GM18517 (cell line): ENCODE measurements around the gene ZMYND8.
"Not testable (repeated sequence)": the region's sequence is repeated elsewhere in the genome, so short reads cannot be mapped to it uniquely, and the experiment has no call there.

Experiments
- ATAC-seq: cut with Tn5 transposase; IDR thresholded peaks from one replicate; pipeline ENCODE4 v1.9.1; 2021; ENCODE audit warnings: mild to moderate bottlenecking, moderate library complexity; ENCODE audit not compliant: unreplicated experiment

The ZMYND8 gene

DNA sequence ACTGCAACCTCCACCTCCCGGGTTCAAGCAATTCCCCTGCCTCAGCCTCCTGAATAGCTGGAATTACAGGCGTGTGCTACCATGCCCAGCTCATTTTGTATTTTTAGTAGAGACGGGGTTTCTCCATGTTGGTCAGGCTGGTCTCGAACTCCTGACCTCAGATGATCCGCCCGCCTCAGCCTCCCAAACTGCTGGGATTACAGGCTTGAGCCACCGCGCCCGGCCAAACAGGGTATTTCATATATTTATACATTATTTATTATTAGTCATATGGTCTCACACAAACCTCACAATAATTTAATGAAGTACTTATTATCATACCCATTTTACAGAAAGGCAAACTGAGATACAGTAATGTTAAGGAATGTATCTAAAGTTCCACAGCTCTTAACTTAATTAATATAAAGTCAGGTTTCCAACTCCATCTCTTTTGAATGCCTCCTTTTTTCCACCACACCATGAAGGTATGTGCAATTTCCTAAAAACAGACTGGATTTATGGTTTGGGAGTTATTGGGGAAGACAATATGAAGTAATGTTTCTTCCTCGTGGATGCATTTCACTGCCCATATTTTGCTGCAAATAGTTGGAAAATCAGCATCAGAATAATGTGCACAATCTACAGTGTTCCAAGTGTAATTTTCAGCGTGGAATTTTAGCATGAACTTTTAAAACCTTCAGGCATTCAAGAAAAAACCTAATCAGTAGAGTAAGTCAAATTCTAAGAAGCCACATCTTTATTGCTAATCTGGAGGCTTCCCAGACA is 65.7 kb downstream of the ZMYND8 start:
- no peak for ATAC-seq

DNA sequence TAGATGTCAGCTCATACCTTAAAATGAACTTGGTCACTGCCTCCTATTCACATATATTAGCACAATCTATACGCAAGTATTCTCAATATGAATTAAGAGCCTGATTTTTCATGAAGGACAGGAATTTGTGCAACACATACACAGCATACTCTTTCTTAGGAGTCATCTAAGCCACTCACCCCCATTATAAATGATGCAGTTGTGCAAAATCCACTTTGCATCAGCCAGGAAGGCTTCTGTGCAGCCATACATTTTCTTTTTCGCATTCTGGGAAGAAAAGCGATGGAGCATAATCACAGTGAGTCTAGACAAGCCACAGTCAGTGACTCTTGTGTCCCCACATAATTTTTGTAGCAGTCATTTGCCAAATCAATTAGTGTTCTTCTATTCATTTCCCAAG is 66.5 kb downstream of the ZMYND8 start:
- ATAC-seq, result no peak

DNA sequence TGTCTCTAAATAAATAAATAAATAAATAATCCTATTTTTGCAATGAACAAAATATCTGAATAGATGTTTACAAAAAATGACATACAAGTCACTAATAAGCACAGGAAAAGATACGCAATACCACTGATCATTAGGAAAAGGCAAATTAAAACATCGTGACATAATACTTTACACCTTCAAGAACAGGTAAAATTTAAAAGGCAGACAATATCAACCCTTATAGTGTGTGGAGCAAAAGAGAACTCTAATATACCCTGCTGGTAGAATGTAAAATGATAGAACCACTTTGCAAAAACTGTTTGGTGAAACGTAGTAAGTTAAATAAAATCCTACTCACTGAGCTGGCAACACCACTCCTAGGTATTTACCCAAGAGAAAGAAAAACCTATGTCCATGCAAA is 67.4 kb downstream of the ZMYND8 start:
- no peak for ATAC-seq

DNA sequence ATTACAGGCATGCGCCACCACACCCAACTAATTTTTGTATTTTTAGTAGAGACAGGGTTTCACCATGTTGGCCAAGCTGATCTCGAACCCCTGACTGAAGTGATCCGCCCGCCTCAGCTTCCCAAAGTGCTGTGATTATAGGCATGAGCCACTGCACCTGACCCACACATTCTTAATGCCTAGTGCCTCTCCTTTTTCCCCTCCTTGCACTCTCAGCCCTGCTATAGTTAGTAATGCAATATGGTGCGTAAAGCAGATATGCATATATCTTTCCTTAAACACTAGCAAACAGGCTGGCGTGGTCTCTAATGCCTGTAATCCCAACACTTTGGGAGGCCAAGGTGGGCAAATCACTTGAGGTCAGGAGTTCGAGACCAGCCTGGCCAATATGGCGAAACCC is 68.0 kb downstream of the ZMYND8 start:
- not testable (repeated sequence) for ATAC-seq

DNA sequence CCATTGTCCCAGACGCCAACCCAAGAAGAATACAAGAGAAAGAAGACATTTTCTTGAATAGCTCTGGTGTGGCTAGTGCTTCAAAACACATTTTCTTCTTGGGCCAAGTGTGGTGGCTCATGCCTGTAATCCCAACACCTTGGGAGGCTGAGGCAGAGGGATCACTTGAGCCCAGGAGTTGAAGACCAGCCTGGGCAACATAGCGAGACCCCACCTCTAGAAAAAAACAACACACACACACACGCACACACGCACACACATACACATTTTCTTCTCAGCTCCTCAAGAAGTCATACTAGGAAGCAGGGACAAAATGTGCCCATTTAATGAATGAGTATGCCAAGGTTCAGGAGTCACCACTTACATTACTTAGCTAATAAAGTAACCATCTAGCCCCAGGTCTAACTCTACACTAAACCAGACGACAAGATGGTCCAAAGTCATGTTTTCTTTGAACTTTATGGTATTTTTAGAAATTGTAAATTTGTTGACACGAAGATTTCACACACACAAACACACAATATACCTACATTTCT is 68.8 kb downstream of the ZMYND8 start:
- no peak for ATAC-seq

DNA sequence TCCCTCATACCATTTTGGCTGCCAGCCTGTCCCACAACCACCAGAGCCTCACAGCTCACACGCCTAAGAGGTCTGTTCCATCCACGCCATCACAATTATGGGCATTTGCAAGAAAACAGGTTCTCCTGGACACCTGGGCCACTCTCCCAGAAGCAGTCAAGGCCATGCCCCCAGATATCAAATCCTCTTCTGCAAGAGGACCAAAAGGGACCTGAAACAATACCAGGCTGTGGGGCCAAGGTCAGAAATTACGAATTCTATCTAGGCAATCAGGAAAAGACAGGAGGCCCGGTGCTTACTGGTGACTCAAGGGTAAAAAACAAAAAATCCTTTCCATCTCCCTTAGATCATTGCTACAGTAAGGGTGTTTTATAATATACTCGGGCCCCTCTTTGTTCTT is 69.8 kb downstream of the ZMYND8 start:
- no peak for ATAC-seq

DNA sequence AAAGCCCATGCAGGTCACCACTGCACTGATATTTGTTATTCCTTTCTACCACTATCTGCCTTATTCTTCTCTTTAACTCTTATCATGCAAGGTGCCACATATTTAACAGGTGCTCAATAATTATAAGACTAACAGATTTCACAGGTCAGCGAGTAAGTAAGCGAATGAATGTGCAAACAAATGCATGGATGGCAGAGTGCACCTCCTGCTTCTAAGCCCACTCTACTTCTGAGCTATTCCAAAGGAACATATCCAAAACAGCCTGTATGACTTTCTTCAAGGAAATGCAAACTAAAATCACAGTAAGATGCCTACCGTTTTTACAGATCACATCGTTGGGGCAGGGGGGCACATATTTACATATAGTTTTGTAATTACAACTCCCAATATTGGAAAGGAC is 71.3 kb downstream of the ZMYND8 start:
- ATAC-seq, result no peak

DNA sequence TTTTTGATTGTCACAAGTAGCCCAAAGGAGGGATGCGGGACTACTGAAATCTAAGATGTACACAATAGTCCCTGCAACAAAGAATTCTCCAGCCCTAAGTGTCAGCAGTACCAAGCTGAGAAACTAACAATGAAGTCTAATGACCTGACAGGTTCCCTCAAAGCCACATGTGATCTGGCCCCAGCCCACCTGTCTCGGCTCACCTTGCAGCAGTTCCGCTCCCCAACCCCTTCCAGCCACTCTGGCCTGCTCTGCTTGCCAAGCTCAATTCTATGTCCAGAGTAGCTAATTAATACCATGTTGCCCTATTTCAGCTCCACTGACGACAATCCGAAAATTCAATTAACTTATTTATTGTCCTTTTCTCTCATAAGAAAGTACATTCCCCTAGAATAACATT is 72.1 kb downstream of the ZMYND8 start:
- no peak for ATAC-seq

DNA sequence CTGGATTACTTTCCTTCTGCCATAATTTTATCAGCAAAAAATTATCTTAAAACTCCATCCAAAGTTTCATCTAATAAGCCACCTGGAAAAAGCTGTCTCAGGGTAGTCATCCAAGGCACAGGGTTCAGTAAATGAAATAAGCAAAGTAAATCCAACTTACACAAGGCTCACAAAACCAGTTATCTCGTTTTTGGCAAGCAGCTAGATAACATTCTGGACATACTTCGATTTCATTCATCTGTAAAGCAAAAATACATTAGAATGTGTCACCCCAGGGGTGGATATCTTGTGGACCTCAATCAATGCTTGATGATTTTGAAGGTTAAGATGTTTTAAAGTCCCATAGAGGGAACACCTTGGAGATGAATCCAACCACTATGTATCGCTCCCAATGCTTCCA is 73.1 kb downstream of the ZMYND8 start:
- ATAC-seq, result no peak

DNA sequence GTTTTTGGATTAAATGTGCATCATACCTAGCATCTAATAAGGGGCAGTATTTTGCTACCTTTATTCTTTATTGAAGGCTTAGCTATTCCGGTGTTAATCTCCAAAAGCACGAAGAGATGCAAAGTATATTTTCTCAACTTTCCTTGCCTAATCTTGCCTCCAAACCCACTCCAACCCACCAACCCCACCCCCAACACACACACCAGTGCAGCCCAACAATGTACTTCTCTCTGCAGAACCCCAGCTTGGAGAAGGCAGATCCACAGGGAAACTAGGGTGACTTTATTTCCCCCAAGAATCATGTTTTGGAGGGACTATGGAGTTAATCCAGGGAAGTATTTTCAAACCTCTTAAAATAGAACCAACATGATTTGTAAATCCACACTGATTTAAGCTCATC is 73.6 kb downstream of the ZMYND8 start:
- no peak for ATAC-seq

DNA sequence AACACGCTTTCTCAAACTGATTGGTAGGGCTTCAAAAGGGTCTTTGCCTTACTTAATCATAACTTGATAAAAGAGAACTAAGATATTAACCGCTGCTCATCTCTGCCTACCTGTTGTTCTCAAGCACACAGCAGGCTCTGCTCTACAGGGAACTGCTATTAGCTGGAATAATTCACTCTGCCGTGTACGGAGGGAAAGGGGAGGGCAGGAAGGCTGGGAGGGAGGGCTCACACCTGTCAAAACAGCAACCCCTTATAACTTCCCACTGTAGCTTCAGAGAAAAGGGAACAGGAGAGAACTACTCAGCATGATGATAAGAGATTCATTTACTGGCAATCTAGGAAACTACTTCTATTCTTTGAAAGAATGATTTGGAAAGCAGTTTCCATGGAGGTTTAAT is 75.1 kb downstream of the ZMYND8 start:
- ATAC-seq, result no peak

DNA sequence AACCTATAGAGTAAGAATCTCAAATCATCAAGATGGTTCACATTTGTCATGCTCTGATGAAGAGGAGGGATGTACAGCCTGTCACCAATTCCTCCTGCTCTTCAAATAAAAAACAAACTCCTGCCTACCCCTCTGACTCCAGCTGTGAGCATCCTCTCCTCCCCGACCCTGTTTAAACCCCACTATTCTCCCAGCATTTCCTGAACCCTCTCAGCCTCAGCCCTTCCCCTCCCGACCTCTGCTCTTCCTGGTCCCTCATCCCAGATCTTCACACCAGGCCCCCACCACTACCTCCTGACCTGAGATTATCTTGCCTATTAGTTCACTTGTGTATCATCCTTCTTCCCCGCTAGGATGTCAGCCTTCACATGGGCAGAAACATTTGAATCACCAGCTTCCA is 75.8 kb downstream of the ZMYND8 start:
- ATAC-seq, result no peak

DNA sequence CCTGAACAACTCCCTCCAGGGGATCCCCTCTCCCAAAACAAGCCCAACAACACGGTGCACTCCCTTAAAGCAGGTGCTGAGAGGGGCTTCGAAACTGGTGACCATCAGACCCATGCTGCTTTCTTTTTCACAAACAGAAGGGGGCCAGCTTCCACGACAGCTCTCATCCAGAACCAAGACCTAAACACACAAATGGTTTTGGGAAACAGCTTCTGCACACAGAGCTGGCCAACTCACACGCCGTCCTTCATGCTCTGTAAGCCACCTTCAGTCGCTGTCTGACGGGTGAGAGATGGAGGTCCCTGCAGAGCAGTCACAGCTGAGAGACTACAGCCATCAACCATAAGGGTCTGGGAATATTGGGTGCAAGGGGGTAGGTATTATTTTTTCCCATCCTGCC is 76.3 kb downstream of the ZMYND8 start:
- ATAC-seq, result no peak

DNA sequence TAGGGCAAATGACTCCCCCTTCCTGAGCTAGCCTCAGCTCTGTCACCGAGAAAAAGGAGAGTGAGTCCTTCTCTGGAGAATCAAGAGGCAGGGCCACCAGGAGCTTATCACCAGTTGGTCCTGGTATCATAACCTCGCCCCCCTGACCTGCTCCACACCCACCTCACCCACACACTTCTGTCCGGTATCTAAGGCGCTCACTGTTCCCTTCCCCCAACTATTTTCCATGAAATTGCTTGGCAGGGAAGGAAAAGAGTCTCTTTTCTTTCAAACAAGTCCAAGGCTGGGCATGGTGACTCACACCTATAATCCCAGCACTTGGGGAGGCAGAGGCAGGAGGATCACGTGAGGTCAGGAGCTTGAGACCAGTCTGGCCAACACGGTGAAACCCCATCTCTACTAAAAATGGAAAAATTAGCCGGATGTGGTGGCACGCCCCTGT is 77.6 kb downstream of the ZMYND8 start:
- ATAC-seq, result no peak

DNA sequence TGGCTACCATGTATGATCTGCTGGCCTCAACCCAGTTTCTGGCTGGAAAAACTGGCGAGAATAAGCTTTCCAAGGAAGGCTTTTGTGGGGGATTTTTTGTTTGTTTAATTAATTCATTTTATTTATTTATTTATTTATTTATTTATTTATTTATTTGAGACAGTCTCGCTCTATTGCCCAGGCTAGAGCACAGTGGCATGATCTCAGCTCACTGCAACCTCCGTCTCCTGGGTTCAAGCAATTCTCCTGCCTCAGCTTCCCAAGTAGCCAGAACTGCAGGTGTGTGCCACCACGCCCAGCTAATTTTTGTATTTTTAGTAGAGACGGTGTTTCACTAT is 79.0 kb downstream of the ZMYND8 start:
- ATAC-seq, result not testable (repeated sequence)

DNA sequence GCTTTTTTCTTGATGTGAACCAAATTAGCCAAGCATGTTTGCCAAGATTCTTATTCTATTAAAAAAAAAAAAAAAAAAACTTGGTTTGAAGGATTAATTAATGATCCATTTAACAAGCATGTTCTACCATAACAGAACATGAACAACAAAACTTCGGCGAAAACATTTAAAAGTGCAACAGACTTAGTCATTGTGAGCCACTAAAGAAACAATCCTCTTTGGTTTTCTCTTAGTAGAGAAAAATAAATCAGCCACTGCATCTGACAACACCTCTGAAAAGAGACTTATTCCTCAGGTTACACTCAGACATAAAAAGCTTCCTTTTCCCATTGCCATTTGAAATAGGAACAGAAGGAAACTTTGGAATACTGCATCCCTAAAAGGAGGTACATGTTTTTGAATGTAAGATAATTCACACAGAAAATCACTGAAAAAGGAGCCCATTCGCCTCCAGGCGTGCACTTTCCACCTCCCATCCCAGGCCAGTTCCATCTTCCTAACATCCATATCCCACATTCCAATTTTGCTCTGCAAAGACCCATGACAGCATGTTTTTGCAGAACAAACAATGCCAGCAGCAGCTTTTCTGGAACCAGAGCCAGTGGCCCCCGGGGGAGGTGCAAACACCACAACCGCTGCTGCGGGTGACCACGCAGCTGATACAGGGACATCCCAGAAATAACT is 79.5 kb downstream of the ZMYND8 start:
- ATAC-seq, result no peak

DNA sequence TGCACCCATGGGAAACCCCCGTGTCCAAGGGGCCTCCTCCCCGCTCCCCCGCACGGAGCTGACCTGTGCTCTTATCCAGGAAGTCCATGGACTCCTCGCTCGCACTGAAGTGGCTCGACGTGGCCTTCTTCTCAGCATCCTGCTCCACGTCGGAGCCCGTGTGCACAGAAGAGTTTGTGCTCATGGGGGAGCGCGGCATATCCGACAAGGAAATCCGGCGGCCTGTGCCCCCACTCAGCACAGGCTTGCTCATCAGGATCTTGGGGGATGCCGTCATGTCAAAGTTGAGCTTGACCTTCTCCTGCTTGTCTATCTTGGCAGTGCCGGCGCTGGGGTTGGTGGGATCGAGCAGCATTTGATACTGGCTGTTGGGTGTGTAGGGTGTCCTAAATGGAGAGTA is 80.2 kb downstream of the ZMYND8 start:
- no peak for ATAC-seq

DNA sequence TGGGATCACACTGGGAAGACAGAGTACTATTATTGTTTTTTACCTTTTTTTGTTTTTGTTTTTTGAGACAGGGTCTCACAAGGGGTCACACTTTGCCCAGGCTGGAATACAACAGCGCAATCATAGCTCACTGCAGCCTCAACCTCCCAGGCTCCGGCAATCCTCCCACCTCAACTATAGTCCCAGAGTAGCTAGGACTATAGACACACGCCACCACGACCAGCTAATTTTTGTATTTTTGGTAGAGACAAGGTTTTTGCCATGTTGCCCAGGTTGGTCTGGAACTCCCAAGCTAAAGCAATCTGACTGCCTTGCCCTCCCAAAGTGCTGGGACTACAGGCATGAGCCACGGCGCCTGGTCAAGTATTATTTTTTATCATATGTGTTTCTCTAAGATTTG is 81.0 kb downstream of the ZMYND8 start:
- no peak for ATAC-seq

DNA sequence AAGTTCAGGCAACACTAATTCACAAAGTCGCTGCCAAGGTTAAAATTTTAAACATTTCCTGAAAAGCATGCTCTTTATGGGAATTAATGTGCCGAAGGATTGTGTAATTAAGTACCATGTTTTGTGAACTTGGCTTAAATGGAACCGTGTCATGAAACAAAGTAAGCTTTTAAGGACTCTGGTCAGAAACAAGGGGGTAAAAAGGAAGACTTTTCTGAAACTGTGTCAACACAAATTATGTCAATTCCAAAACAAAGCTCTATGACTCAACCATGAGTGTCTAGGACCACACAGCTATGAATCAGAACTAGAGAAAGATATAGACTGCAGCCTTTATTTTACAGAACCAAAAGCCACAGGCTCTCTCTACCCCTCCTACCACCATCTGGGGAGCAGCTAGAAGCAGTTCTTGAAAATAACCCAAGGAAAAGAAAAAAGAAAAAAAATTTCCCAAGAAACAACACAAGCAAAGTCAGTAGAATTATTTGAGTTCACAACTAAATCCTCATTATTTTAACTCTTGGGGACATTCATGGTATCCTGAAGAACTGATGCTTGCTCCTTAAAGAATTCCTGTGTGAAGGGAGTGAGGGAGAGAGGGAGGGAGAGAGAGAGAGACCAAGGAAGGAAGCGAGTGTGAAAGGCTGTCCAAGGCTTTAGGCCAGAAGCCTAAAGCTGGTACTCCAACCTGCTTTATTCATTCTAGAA is 81.9 kb downstream of the ZMYND8 start:
- ATAC-seq, result peak; percentile 75

DNA sequence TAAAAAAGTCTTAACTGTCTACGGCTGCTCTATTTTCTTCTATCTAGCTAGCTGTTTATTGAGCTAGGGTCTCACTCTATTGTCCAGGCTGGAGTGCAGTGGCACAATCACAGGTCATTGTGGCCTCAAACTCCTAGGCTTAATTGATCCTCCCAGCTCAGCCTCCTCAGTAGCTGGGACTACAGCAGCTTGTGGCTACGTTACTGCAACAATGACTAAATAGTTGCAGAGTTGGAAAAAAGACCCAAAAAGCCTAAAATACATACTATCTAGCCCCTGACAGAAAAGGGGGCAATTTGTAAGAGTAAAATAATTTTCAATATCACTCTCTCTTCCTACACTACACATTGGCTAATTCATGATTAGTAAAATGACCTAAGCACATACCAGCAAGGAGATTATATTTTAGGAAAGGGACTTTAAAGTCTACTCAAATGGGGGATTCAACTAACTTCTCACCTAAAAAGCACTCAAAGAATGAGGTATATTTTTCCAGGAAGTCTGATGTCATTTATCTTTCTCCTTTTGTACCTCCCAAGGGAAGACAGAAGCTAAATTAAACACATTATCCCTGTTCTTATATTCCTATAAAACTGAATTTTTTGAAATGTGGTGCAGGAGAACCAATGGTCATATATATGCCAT is 82.8 kb downstream of the ZMYND8 start:
- ATAC-seq, result no peak

DNA sequence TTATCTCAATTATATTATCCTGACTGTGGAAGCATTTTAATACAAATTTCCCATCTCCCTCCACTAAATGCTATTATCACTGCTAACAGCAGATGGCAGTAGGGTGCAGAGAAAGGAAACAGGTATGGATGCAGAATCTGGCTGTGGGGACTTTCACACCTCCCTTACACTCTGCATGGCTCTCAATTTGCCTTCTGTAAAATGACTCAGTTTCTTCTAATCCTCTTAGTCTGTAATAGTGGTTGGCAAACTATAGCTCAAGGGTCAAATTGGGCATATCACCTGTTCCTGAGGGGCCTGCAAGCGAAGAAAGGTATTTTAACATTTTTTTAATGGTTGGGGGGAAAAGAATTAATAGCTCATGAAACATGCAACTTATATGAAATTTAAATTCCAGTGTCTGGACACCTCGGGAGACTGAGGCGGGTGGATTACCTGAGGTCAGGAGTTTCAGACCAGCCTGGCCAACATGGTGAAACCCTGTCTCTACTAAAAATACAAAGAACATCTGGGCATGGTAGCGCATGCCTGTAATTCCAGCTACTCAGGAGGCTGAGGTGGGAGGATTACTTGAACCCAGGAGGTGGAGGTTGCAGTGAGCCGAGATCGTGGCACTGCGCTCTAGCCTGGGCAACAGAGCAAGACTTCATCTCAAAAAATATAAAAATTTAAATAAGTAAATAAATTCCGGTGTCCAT is 83.5 kb downstream of the ZMYND8 start:
- ATAC-seq, result no peak
